H1 (cell line): ENCODE results near the gene SMARCA4. TPM values are rescaled to one million over a fixed set of nuclear protein-coding genes. Genes with fewer than 3 reads are reported as not detected.

Source experiments
- FOSL1 ChIP-seq: IDR thresholded peaks from 2 replicates; pipeline ENCODE4 v1.6.1; 2011; ENCODE audit warnings: mild to moderate bottlenecking, low read depth, low read length, moderate library complexity; ENCODE audit not compliant: insufficient read depth
- HDAC6 ChIP-seq: IDR thresholded peaks from one replicate; pipeline ENCODE4 v1.7.1; 2012; ENCODE audit warnings: low read depth, mild to moderate bottlenecking, inconsistent platforms, low read length, moderate library complexity
- POLR2AphosphoS5 ChIP-seq: IDR thresholded peaks from 2 replicates; pipeline ENCODE4 v1.6.1; 2011; ENCODE audit warnings: low read depth, low read length
- RAD21 ChIP-seq, 2 experiments: IDR thresholded peaks in 1 of 2; conservative IDR thresholded peaks in 1 of 2; 2 replicates each; pipeline ENCODE4 v1.6.1; 2011; ENCODE audit warnings: low read depth in 2 of 2, low read length in 2 of 2, improper control_type of control experiment in 1 of 2, inconsistent platforms in 1 of 2, mild to moderate bottlenecking in 1 of 2, moderate library complexity in 1 of 2
- RXRA ChIP-seq: IDR thresholded peaks from 2 replicates; pipeline ENCODE4 v1.6.1; 2011; ENCODE audit warnings: low read depth, mild to moderate bottlenecking, low read length, moderate library complexity; ENCODE audit not compliant: insufficient read depth
- SP2 ChIP-seq: IDR thresholded peaks from 2 replicates; pipeline ENCODE4 v1.6.1; 2012; ENCODE audit warnings: mild to moderate bottlenecking, low read length, inconsistent platforms
- YY1 ChIP-seq: IDR thresholded peaks from 2 replicates; pipeline ENCODE4 v1.6.1; 2011; ENCODE audit warnings: low read depth, mild to moderate bottlenecking, low read length
- polyA plus RNA-seq, 7 experiments: library from polyadenylated mRNA; depleted of rRNA in 3 of 7; stranded (reverse) in 5 of 7; unstranded in 2 of 7; fragments of >200 nt in 5 of 7; fragments of 200-250 nt in 2 of 7; gene quantifications; 1 replicate in 5 of 7; 2 replicates in 1 of 7; 4 replicates in 1 of 7; pipeline versions ENCODE4 v1.2.1 to v1.2.3, GENCODE V29; 2011 to 2013; ENCODE audit warnings: missing spikeins in 2 of 7, mixed read lengths in 2 of 7
- total RNA-seq: library from RNA; stranded (reverse); fragmentation: NEBNext Ultra II Directional; extraction: Animal tissue kit (Norgen Biotek cat#: 25700); gene quantifications from 2 replicates; pipeline ENCODE4 v1.2.1, GENCODE V29; 2021
- TF ChIP-seq, protein P1 (sequence below), 3 experiments: IDR thresholded peaks; 1 replicate in 2 of 3; 2 replicates in 1 of 3; pipeline versions ENCODE4 v1.5.1 to v1.6.1; 2011; ENCODE audit warnings: low read length in 3 of 3, mild to moderate bottlenecking in 3 of 3, inconsistent platforms in 2 of 3, low read depth in 1 of 3, moderate library complexity in 1 of 3; ENCODE audit not compliant: insufficient read depth in 1 of 3; ENCODE audit errors: control extremely low read depth in 1 of 3

Gene SMARCA4
- total and polyA plus RNA-seq, 2 of the 8 experiments (the other 6 are each of a cell fraction or from before 2014, with no cell fraction given), result 86.4 to 263 TPM

DNA sequence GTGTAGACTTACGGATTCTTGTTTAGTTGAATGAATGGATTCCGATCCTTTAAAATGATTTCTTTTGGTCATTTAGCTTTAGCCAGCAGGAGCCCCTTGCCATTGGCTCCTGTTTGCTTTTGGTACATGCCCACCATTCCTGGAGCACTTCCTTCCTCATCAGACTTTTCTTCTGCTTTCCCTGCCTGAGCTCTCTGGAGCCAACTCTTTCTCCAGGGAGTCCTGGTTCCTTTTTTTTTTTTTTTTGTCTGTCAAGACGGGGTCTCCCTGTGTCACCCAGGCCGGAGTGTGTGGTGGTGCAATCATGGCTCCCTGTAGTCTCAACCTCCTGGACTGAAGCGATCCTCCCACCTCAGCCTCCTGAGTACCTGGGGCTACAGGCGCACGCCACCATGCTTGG is 37.8 kb downstream of the SMARCA4 start (continued):
- TF ChIP-seq RAD21 (IDR thresholded peaks at IDR 0.05 in 1 of 2, conservative IDR thresholded peaks at IDR 0.05 in 1 of 2; ENCODE audit: low read depth in 2 of 2, low read length in 2 of 2) (no peak), SP2 (no peak), RXRA (no peak), POLR2AphosphoS5 (no peak), FOSL1 (no peak), HDAC6 (no peak), YY1 (no peak)
- TF ChIP-seq, protein P1, sequence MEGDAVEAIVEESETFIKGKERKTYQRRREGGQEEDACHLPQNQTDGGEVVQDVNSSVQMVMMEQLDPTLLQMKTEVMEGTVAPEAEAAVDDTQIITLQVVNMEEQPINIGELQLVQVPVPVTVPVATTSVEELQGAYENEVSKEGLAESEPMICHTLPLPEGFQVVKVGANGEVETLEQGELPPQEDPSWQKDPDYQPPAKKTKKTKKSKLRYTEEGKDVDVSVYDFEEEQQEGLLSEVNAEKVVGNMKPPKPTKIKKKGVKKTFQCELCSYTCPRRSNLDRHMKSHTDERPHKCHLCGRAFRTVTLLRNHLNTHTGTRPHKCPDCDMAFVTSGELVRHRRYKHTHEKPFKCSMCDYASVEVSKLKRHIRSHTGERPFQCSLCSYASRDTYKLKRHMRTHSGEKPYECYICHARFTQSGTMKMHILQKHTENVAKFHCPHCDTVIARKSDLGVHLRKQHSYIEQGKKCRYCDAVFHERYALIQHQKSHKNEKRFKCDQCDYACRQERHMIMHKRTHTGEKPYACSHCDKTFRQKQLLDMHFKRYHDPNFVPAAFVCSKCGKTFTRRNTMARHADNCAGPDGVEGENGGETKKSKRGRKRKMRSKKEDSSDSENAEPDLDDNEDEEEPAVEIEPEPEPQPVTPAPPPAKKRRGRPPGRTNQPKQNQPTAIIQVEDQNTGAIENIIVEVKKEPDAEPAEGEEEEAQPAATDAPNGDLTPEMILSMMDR (IDR thresholded peaks at IDR 0.05; ENCODE audit: control extremely low read depth in 1 of 3, insufficient read depth in 1 of 3, low read depth in 1 of 3, low read length in 3 of 3), result no peak
